PC-3 (cell line): ENCODE measurements around the gene GLT6D1.

Source experiments
- EZH2 ChIP-seq: fragments of 300-600 bp; sonication (generic); IDR thresholded peaks from one replicate; pipeline ENCODE4 v1.6.1; 2017; ENCODE audit warnings: antibody characterized with exemption, mild to moderate bottlenecking, low read length; ENCODE audit not compliant: unreplicated experiment
- EZH2phosphoT487 ChIP-seq: fragments of 300-600 bp; sonication (generic); IDR thresholded peaks from 2 replicates; pipeline ENCODE4 v1.6.1; 2018; ENCODE audit warnings: mild to moderate bottlenecking, antibody characterized with exemption, low read length, borderline replicate concordance
- TF ChIP-seq, protein P1 (sequence below): fragments of 300-600 bp; sonication (generic); conservative IDR thresholded peaks from 2 replicates; pipeline ENCODE4 v1.5.1; 2017; ENCODE audit warnings: antibody characterized with exemption, low read depth, mild to moderate bottlenecking, low read length

DNA sequence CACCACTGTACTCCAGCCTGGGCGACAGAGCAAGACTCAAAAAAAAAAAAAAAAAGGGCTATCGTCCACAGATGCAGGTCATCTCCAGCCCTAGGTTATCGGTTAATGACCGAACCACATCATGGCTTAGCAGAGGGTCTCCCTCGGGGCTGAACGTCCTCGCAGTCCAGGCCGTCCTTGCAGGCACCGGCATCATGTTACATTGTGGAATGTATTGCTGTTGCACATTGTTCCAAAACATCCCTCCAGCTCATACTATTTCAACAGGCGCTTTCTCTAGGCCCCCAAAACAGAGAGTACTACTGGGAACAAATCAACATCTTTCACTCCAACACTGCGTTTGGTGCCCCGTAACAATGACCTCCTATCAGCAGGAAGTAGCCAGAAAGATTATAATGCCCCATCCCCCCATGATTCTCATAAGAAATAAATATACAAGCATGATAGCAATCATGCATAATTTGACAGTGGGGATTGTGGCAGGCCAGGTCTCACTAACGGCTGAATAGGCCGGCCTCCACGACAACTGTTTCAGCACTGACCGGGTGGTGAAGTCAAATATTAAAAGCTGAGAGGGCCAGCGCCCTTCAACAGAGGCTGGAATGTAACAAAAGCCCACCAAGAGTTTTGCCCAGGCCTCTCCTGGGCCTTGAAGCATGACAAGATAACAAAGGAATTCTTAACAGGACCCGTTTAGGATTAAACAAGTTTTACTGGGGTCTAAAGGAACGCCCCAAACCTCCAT is 22.6 kb upstream of the GLT6D1 start:
- TF ChIP-seq, protein P1, sequence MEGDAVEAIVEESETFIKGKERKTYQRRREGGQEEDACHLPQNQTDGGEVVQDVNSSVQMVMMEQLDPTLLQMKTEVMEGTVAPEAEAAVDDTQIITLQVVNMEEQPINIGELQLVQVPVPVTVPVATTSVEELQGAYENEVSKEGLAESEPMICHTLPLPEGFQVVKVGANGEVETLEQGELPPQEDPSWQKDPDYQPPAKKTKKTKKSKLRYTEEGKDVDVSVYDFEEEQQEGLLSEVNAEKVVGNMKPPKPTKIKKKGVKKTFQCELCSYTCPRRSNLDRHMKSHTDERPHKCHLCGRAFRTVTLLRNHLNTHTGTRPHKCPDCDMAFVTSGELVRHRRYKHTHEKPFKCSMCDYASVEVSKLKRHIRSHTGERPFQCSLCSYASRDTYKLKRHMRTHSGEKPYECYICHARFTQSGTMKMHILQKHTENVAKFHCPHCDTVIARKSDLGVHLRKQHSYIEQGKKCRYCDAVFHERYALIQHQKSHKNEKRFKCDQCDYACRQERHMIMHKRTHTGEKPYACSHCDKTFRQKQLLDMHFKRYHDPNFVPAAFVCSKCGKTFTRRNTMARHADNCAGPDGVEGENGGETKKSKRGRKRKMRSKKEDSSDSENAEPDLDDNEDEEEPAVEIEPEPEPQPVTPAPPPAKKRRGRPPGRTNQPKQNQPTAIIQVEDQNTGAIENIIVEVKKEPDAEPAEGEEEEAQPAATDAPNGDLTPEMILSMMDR = no peak
- no peak for TF ChIP-seq EZH2
- TF ChIP-seq EZH2phosphoT487 = no peak
